HG02840 (cell line): ENCODE results near the gene PITX1.

Experiments
- ATAC-seq: cut with Tn5 transposase; IDR thresholded peaks from one replicate; pipeline ENCODE4 v1.9.1; 2021; ENCODE audit warnings: mild to moderate bottlenecking, moderate library complexity, moderate number of reproducible peaks; ENCODE audit not compliant: unreplicated experiment, low FRiP score

The PITX1 gene

GRCh38 chr5:135062216-135063055 is 28.4 kb upstream of the PITX1 start:
- ATAC-seq: no peak

- ATAC-seq: no peak
Measured at GRCh38 chr5:135061001-135061400, 27.0 kb upstream of the PITX1 start.

GRCh38 chr5:135060021-135060420 is 26.0 kb upstream of the PITX1 start:
- ATAC-seq: no peak

- ATAC-seq: no peak
Measured at GRCh38 chr5:135059000-135059923, 25.2 kb upstream of the PITX1 start.

GRCh38 chr5:135058331-135058732 is 24.3 kb upstream of the PITX1 start:
- ATAC-seq: no peak

- no peak for ATAC-seq
Measured at GRCh38 chr5:135057233-135057632, 23.2 kb upstream of the PITX1 start.

GRCh38 chr5:135056316-135057030 is 22.4 kb upstream of the PITX1 start:
- no peak for ATAC-seq

- ATAC-seq: no peak
Measured at GRCh38 chr5:135055396-135055795, 21.4 kb upstream of the PITX1 start.

- ATAC-seq: no peak
Measured at GRCh38 chr5:135054546-135054945, 20.5 kb upstream of the PITX1 start.

GRCh38 chr5:135053989-135054388 is 20.0 kb upstream of the PITX1 start:
- no peak for ATAC-seq

GRCh38 chr5:135053278-135053677 is 19.2 kb upstream of the PITX1 start:
- peak; percentile 89 for ATAC-seq

- no peak for ATAC-seq
Measured at GRCh38 chr5:135052511-135053145, 18.6 kb upstream of the PITX1 start.

GRCh38 chr5:135051872-135052271 is 17.8 kb upstream of the PITX1 start:
- ATAC-seq: no peak

GRCh38 chr5:135051399-135051798 is 17.4 kb upstream of the PITX1 start:
- no peak for ATAC-seq

GRCh38 chr5:135050244-135050767 is 16.3 kb upstream of the PITX1 start:
- no peak for ATAC-seq

GRCh38 chr5:135048930-135049329 is 14.9 kb upstream of the PITX1 start:
- ATAC-seq: no peak

GRCh38 chr5:135048286-135048685 is 14.3 kb upstream of the PITX1 start:
- no peak for ATAC-seq

GRCh38 chr5:135047347-135047695 is 13.3 kb upstream of the PITX1 start:
- no peak for ATAC-seq

- ATAC-seq: no peak
Measured at GRCh38 chr5:135046661-135047346, 12.8 kb upstream of the PITX1 start.

GRCh38 chr5:135045488-135045887 is 11.5 kb upstream of the PITX1 start:
- ATAC-seq: no peak
